Activated CD4-positive, alpha-beta T cell treated with anti-CD3 and anti-CD28 coated beads for 4 hours (primary cell): ENCODE results near the gene P3H4.

Experiments used
- DNase-seq, 2 donors: peaks; one replicate each; pipeline ENCODE4 v3.0.0-alpha.2; 2020

The P3H4 gene

GRCh38 chr17:41769346-41769862 lies 42.3 kb downstream of the P3H4 start:
- no peak for DNase-seq

- DNase-seq: no peak
These were observed 43.0 kb downstream of the P3H4 start for GRCh38 chr17:41768682-41769288.

GRCh38 chr17:41767324-41768042 lies 44.3 kb downstream of the P3H4 start:
- DNase-seq: no peak

- DNase-seq: no peak
These were observed 45.6 kb downstream of the P3H4 start for GRCh38 chr17:41766135-41766534.

- no peak for DNase-seq
These were observed 48.4 kb downstream of the P3H4 start for GRCh38 chr17:41763327-41763726.

- DNase-seq: no peak
These were observed 48.9 kb downstream of the P3H4 start for GRCh38 chr17:41762841-41763240.

GRCh38 chr17:41762391-41762790 lies 49.4 kb downstream of the P3H4 start:
- no peak for DNase-seq

GRCh38 chr17:41760878-41761277 lies 50.9 kb downstream of the P3H4 start:
- DNase-seq: no peak

- no peak for DNase-seq
These were observed 53.1 kb downstream of the P3H4 start for GRCh38 chr17:41758601-41759000.

GRCh38 chr17:41754066-41754465 lies 57.7 kb downstream of the P3H4 start:
- no peak for DNase-seq
